Skeletal muscle satellite cell (primary cell): Measurements from ENCODE around the gene CIDEB.

ENCODE experiments used
- H3K27me3 ChIP-seq: 2 replicates; pipeline ENCODE4 v1.7.0; 2013; ENCODE audit warnings: low read length; ENCODE audit not compliant: control insufficient read depth, insufficient read depth
- H3K36me3 ChIP-seq: 2 replicates; pipeline ENCODE4 v1.7.0; 2013; ENCODE audit warnings: mild to moderate bottlenecking, control low read depth, low read length; ENCODE audit not compliant: insufficient read depth
- H3K4me1 ChIP-seq: 2 replicates; pipeline ENCODE4 v1.7.0; 2013; ENCODE audit warnings: low read length; ENCODE audit not compliant: control insufficient read depth, insufficient read depth
- H3K4me2 ChIP-seq: 2 replicates; pipeline ENCODE4 v1.7.0; 2013; ENCODE audit warnings: mild to moderate bottlenecking, low read length
- H3K4me3 ChIP-seq: 2 replicates; pipeline ENCODE4 v1.7.0; 2013; ENCODE audit warnings: low read length
- H3K9ac ChIP-seq: 2 replicates; pipeline ENCODE4 v1.7.0; 2013; ENCODE audit warnings: mild to moderate bottlenecking, low read depth, low read length, moderate library complexity
- H3K9me3 ChIP-seq: replicated peaks from 2 replicates; pipeline ENCODE4 v1.7.0; 2013; ENCODE audit warnings: mild to moderate bottlenecking, control low read depth, low read length

CIDEB gene

GRCh38 chr14:24317141-24317928 lies 9.6 kb upstream of the CIDEB start:
- Histone ChIP-seq H3K4me2 (no peak overlapping the region), H3K4me1 (peaks cover 17% of the 10 kb centered on the region), H3K36me3 (no peaks in the 10 kb centered on the region), H3K4me3 (no peak overlapping the region), H3K9ac (no peak overlapping the region), H3K9me3 (no peaks in the 10 kb centered on the region), H3K27me3 (peaks cover 39% of the 10 kb centered on the region)

GRCh38 chr14:24316597-24316950 lies 8.8 kb upstream of the CIDEB start:
- H3K36me3 ChIP-seq = no peaks in the 10 kb centered on the region
- no peak overlapping the region for H3K9ac ChIP-seq
- H3K4me2 ChIP-seq = no peak overlapping the region
- peaks cover 17% of the 10 kb centered on the region for H3K4me1 ChIP-seq
- H3K27me3 ChIP-seq = peaks cover 32% of the 10 kb centered on the region
- no peak overlapping the region for H3K4me3 ChIP-seq
- H3K9me3 ChIP-seq = no peaks in the 10 kb centered on the region

GRCh38 chr14:24315807-24316596 lies 8.2 kb upstream of the CIDEB start:
- H3K4me3 ChIP-seq = no peak overlapping the region
- H3K4me2 ChIP-seq = no peak overlapping the region
- H3K4me1 ChIP-seq = peaks cover 23% of the 10 kb centered on the region
- no peak overlapping the region for H3K9ac ChIP-seq
- peaks cover 31% of the 10 kb centered on the region for H3K27me3 ChIP-seq
- H3K9me3 ChIP-seq = no peaks in the 10 kb centered on the region
- no peaks in the 10 kb centered on the region for H3K36me3 ChIP-seq

GRCh38 chr14:24315243-24315806 lies 7.5 kb upstream of the CIDEB start:
- Histone ChIP-seq H3K4me1 (peaks cover 29% of the 10 kb centered on the region), H3K9me3 (no peaks in the 10 kb centered on the region), H3K36me3 (no peaks in the 10 kb centered on the region), H3K27me3 (peaks cover 24% of the 10 kb centered on the region), H3K9ac (no peak overlapping the region), H3K4me2 (no peak overlapping the region), H3K4me3 (no peak overlapping the region)

GRCh38 chr14:24314377-24315193 lies 6.8 kb upstream of the CIDEB start:
- Histone ChIP-seq H3K4me3 (no peak overlapping the region), H3K9ac (no peak overlapping the region), H3K36me3 (no peaks in the 10 kb centered on the region), H3K4me1 (peaks cover 32% of the 10 kb centered on the region), H3K27me3 (peaks cover 17% of the 10 kb centered on the region), H3K9me3 (no peaks in the 10 kb centered on the region), H3K4me2 (no peak overlapping the region)

- H3K9ac ChIP-seq = no peak overlapping the region
- no peaks in the 10 kb centered on the region for H3K9me3 ChIP-seq
- H3K4me2 ChIP-seq = no peak overlapping the region
- no peak overlapping the region for H3K4me3 ChIP-seq
- no peaks in the 10 kb centered on the region for H3K36me3 ChIP-seq
- peaks cover 32% of the 10 kb centered on the region for H3K4me1 ChIP-seq
- H3K27me3 ChIP-seq = peaks cover 10% of the 10 kb centered on the region
Observed at GRCh38 chr14:24313913-24314312, 6.1 kb upstream of the CIDEB start.

- Histone ChIP-seq H3K4me3 (no peak overlapping the region), H3K4me2 (no peak overlapping the region), H3K9ac (no peak overlapping the region), H3K9me3 (no peaks in the 10 kb centered on the region), H3K27me3 (peaks cover under 1% of the 10 kb centered on the region), H3K4me1 (peaks cover 32% of the 10 kb centered on the region), H3K36me3 (no peaks in the 10 kb centered on the region)
Observed at GRCh38 chr14:24312736-24313507, 5.1 kb upstream of the CIDEB start.

GRCh38 chr14:24311837-24312615 lies 4.2 kb upstream of the CIDEB start:
- Histone ChIP-seq H3K9ac (no peak overlapping the region), H3K9me3 (no peaks in the 10 kb centered on the region), H3K36me3 (peaks cover under 1% of the 10 kb centered on the region), H3K27me3 (no peaks in the 10 kb centered on the region), H3K4me3 (no peak overlapping the region), H3K4me1 (peaks cover 24% of the 10 kb centered on the region), H3K4me2 (no peak overlapping the region)

GRCh38 chr14:24310646-24311604 lies 3.1 kb upstream of the CIDEB start, which contains the start of gene LTB4R:
Gene LTB4R, plus strand, starts transcription at chr14:24311502. Its CDS starts 4,150 bp downstream, at chr14:24315652.
- H3K36me3 ChIP-seq = peaks cover 9% of the 10 kb centered on the region
- H3K4me1 ChIP-seq = peaks cover 16% of the 10 kb centered on the region
- H3K4me2 ChIP-seq = peak within 1 kb of the TSS; percentile 75
- no peak within 1 kb of the TSS for H3K9ac ChIP-seq
- H3K4me3 ChIP-seq = no peak within 1 kb of the TSS
- no peaks in the 10 kb centered on the region for H3K27me3 ChIP-seq
- H3K9me3 ChIP-seq = no peaks in the 10 kb centered on the region
